Stimulated activated CD8-positive, alpha-beta memory T cell treated with anti-CD3 and anti-CD28 coated beads, Interleukin-7, amount 100 ng/mL, for 24 hours (primary cell): ENCODE measurements around the gene SUGCT.

Experiments used
- DNase-seq: peaks from one replicate; pipeline ENCODE4 v3.0.0-alpha.2; 2020; ENCODE audit warnings: low read depth

The SUGCT gene

DNA sequence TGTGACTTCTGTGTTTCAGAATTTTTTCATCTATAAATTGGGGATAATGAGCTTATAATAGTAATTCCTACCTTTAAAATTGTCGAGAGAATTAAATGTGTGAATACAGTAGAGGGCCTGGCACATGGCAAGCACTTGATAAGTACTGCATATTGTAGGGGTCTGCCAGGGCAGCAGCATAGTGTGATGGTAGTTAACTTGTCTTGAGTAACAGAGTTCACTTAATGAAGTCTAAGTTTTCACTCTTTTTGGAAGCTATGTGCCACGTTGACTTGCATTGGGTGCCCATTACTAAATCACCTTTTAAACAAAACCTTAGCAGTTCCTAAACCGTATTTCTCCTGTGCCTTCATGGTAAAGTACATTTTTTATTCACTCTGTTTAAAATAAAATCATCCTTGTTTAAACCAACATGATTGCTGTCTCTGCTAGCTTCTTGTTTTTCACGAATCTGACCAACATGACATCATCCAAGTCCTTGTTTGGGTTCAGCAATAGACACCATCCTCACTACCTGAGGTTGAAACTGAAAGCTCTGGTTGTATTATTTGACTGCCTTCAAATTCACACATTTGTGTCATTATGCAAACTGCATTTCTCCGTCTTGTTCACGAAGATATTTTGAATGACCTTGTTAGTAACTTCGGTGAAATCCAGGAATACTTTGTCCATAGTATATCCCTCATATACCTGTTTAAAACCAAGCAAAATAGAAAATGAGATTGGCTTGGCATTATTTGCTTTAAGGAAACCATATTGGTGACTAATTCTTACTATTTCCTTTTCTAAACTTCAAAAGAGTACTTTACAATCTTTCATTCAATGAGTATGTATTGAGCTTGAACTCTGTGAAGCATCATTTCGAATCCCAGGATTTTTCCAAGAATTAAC lies 340.2 kb downstream of the SUGCT start:
- no peak for DNase-seq

- DNase-seq, result no peak
These were observed 340.8 kb downstream of the SUGCT start for GRCh38 chr7:40475681-40475982.

GRCh38 chr7:40477094-40477493 lies 342.3 kb downstream of the SUGCT start:
- DNase-seq, result no peak

DNA sequence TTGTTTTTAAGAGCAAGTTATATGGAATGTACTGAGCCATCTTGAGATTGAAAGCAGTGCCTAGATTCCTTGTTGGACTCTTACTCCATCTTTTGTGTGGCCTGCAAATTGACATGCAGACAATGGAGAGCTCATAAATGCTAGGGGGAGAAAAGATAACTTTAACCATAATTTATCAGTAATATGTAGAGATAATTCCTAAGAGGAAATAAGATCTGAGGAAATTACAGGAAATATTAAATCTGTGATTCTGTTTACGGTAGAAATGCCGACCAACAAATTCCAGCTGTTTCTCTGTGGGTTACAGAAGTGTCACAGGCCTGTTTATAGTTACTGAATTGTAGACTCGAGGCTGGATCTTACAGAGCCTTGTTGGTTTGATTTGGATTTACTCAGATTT lies 348.0 kb downstream of the SUGCT start:
- DNase-seq, result no peak

DNA sequence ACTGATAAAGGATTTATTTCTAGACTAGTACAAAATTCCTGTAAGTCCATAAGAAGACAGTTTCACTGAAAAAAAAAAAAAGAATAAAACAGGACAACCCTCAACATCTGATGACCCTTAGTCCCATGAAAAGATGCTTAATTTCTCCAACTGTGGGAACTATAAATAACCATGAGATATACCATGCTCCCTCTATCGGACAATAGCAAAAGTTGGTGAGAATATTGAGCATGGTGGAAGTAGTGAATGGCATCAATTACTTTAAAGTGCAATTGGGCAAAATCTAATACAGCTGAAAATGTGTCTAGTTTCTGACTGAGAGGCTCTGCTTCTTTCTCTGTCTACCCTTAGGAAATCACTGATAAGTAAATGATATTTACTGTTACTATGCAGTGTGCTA lies 348.8 kb downstream of the SUGCT start:
- DNase-seq, result no peak

DNA sequence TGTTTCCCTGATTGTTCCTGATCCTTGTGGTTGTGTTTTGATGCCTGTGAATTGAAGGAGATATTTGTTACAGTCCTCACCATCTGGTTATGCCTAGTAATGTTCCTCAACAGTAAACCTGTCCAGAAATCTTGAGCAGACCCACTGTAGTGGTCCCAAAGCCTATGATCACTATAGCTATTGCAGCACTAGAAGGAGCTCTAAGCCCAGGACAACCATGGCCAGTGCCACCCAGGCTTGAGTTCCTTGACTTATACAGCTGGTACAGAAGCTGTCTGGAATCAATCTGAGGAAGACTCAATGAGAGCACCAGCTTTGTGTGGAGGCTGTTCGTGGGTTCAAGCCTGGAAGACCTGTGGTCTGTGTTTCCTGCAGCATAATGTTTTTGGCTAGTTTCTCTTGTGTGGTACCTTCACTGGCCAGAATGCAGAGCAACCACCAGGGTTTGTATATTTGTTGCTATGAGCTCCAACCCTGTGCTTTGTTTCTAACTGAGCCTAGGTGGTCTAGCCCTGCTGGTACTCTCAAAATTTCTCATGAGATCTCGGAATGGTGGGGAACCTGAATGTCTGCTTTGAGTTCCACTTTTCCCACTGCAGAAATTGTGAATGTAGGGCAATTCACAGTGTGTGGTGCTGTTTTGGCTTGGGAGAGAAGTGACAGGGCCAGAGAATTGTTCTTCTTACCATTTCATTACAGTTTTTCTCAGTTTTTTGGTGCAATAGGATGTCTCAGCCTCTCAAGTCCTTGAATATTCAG lies 355.2 kb downstream of the SUGCT start:
- DNase-seq, result no peak

DNA sequence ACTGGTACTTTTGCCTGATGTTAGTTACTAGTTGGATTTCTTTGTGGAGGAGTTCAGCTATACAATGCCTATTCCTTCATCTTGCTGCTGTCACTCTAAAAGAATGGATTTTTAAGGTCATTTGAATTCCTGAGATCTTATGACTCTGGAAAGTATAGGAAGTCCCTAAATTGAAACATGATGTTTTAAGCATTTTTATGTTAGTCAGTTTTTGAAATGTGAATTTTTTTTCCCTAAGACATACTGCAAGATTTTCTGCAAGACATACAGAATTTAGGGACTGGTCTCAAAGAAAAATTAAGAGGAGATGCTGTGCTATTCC lies 355.8 kb downstream of the SUGCT start:
- no peak for DNase-seq

DNA sequence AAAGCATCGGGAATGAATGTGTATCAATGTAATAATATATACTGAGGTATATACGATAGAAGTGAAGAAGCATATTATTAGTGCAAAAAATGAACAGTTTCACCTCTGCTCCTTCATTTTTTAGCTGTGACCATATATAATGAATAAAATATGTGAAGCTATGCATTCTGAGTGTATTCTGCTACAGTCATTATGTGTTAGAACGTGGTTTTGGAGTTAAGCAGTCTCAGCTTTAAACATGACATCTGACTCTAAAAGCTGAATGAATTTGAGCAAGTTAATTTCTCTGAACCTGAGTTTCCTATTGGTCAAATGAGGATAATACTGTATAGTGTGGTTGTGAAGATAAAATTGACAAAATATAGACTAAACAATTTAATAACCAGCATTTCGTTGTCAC lies 358.1 kb downstream of the SUGCT start:
- no peak for DNase-seq

DNA sequence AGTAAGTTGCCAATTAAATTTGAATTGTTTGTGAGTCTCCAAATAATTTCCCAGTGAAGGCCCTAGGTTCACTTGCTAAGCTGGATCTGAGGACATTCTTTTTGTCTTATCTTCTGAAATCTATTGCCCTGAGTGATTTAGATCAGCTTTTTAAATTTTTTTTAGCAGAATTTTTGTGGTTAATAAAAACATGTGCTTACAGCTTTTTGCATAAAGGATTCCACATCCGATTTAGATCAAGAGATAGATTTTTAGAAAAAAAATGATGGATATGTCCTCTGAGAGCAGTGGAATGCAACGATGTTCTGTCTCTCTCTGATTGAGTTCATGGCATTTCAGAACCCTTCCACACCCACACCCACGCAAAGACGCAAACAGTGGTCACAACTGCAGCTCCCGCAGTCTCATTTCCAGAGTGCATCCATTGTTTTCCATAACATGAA lies 358.8 kb downstream of the SUGCT start:
- DNase-seq, result no peak

DNA sequence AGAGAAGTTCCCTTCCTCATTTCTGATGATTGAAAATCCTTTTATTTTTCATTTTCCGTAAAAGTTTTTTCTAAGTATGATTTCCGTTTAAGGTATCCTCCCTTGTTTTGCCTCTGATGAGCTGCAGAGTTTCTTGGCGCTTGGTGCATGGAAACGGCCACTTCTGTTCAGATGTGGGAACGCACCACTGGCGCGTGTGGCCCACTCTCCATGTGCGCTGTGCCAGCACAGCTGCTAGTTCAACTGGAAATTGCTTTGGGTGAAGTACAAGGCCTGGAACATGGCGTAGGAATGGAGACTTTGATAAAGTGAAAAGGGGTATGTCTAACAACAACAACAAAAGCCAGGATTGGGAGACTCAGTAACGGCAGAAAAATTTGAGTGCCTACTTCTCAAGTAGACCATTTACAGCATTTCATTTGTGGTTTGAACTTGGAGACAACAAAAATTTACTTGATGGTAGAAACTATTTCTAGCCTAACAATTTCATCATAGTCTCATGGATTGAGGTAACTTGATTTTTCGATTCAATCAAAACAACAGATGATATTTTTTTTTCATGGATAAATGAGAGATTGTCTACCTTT lies 364.2 kb downstream of the SUGCT start:
- no peak for DNase-seq

- DNase-seq, result no peak
These were observed 364.9 kb downstream of the SUGCT start for GRCh38 chr7:40499718-40500117.

- no peak for DNase-seq
These were observed 365.4 kb downstream of the SUGCT start for GRCh38 chr7:40500219-40500618.

GRCh38 chr7:40502359-40502758 lies 367.6 kb downstream of the SUGCT start:
- DNase-seq, result no peak

- DNase-seq, result no peak
These were observed 371.4 kb downstream of the SUGCT start for GRCh38 chr7:40506158-40506557.

GRCh38 chr7:40507166-40507565 lies 372.4 kb downstream of the SUGCT start:
- no peak for DNase-seq

- DNase-seq, result no peak
These were observed 374.6 kb downstream of the SUGCT start for GRCh38 chr7:40509287-40509996.

- no peak for DNase-seq
These were observed 381.6 kb downstream of the SUGCT start for GRCh38 chr7:40516376-40516775.

GRCh38 chr7:40519009-40519408 lies 384.2 kb downstream of the SUGCT start:
- DNase-seq, result no peak

DNA sequence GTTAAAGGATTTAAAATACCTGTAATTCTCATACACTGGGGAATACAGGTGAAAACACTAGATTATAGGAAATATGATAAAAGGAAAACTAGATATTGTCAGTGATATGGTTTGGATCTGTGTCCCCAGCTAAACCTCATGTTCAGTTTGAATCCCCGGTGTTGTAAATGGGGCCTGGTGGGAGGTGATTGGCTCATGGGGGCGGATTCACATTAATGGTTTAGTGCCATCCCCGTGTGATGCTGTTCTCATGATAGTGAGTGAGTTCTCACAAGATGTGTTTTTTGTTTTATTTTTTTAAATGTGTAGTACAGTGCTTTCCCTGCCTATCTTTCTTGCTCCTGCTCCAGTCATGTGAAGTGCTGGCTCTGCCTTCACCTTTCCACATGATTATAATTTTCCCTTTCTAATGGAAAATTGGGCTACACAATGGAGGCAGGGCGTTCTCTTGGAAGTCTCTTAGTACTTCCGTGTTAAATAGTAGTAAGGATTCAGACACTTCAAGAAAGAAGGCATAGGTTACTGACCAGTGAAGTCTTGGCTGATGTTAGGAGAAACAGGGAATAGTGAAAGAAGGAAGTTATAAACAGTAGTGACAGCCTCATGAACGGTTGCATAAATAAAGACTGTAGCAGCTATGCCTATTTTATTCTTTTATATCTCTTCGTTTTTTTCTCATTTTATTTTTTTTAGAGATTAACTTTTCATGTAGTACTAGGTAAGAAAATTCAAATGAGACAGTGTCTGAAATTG lies 386.4 kb downstream of the SUGCT start:
- DNase-seq, result no peak

- DNase-seq, result no peak
These were observed 391.0 kb downstream of the SUGCT start for GRCh38 chr7:40525764-40526163.

DNA sequence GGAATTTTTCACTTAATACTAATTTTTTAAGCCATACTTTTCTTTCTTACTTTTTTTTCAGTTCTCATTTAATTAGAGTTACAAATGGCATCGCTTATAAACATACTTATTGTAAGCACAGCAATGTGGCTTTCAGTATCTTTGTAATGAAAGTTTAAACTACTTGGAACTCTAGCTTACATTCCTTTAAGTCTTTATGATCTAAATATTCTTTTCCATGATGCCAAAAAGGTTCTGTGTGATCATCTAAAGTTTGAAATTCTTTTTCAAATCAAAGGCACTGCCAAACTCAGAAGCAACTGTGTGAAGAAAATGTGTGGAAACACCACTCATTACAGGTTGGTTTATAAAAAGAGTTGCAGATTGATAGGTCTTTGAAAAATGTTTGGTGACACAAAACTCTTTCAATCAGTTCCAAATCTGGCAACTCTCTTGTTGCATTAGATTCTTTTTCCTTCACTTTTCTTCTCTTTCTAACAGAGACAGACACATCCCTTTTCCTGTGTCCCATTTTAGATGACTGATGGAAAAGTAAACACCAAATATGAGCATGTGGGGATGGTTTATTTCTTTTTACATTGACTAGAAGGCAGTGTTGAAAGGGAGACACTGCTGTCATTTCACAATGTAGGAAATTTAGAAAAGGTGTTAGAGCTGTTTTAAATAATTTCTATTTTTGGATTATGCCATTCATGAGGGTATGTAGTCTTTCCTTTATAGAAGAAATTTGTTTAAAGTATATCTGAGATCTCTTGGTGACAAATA lies 392.3 kb downstream of the SUGCT start:
- no peak for DNase-seq
